Neural progenitor cell (in vitro differentiated cells): ENCODE measurements around the gene CAP2. TPM values are rescaled to one million over a fixed set of nuclear protein-coding genes. Genes with fewer than 3 reads are reported as not detected.

ENCODE experiments used
- DNase-seq: peaks from one replicate; pipeline ENCODE4 v3.0.0-alpha.2; 2016; ENCODE audit warnings: low spot score
- H2AFZ ChIP-seq: fragments of 200-600 bp; sonication (generic); replicated peaks from 2 replicates; pipeline ENCODE4 v1.6.1; 2016; ENCODE audit warnings: antibody characterized with exemption
- H3F3A ChIP-seq: fragments of 200-600 bp; sonication (generic); 2 replicates; pipeline ENCODE4 v1.6.1; 2016; ENCODE audit warnings: antibody characterized with exemption, low read depth
- H3K27ac ChIP-seq: fragments of 200-600 bp; sonication (generic); 2 replicates; pipeline ENCODE4 v1.5.1; 2016; ENCODE audit warnings: mild to moderate bottlenecking
- H3K27me3 ChIP-seq: fragments of 200-600 bp; sonication (generic); 2 replicates; pipeline ENCODE4 v1.6.1; 2016; ENCODE audit warnings: mild to moderate bottlenecking, moderate library complexity
- H3K36me3 ChIP-seq: fragments of 200-600 bp; sonication (generic); 2 replicates; pipeline ENCODE4 v1.5.1; 2016
- H3K4me1 ChIP-seq: fragments of 200-600 bp; sonication (generic); 2 replicates; pipeline ENCODE4 v1.6.1; 2016; ENCODE audit warnings: mixed run types
- H3K4me2 ChIP-seq: fragments of 200-600 bp; sonication (generic); 2 replicates; pipeline ENCODE4 v1.6.1; 2016
- H3K4me3 ChIP-seq: fragments of 200-600 bp; sonication (generic); 2 replicates; pipeline ENCODE4 v1.5.1; 2016
- H3K79me2 ChIP-seq: fragments of 200-600 bp; sonication (generic); 2 replicates; pipeline ENCODE4 v1.6.1; 2016; ENCODE audit warnings: low read depth
- H3K9ac ChIP-seq: fragments of 200-600 bp; sonication (generic); 2 replicates; pipeline ENCODE4 v1.6.1; 2016
- H3K9me3 ChIP-seq: fragments of 200-600 bp; sonication (generic); 2 replicates; pipeline ENCODE4 v1.5.1; 2016; ENCODE audit warnings: low read depth
- H4K20me1 ChIP-seq: fragments of 200-600 bp; sonication (generic); 2 replicates; pipeline ENCODE4 v1.6.1; 2016; ENCODE audit warnings: low read depth
- H3K27ac Mint-ChIP-seq: 3 replicates; pipeline ENCODE4 v1.8.0; 2021; ENCODE audit warnings: mixed read lengths
- H3K27me3 Mint-ChIP-seq: 2 replicates; pipeline ENCODE4 v1.8.0; 2022; ENCODE audit warnings: low read depth, mild to moderate bottlenecking, inconsistent platforms, moderate library complexity, mixed read lengths; ENCODE audit not compliant: insufficient read depth
- H3K36me3 Mint-ChIP-seq: 3 replicates; pipeline ENCODE4 v1.8.0; 2021; ENCODE audit warnings: mixed read lengths
- H3K4me1 Mint-ChIP-seq: 3 replicates; pipeline ENCODE4 v1.8.0; 2021; ENCODE audit warnings: mixed read lengths
- H3K4me3 Mint-ChIP-seq: 3 replicates; pipeline ENCODE4 v1.8.0; 2021; ENCODE audit warnings: mild to moderate bottlenecking, moderate library complexity, mixed read lengths
- H3K9me3 Mint-ChIP-seq: 3 replicates; pipeline ENCODE4 v1.8.0; 2020; ENCODE audit warnings: mixed read lengths
- EZH2 ChIP-seq: fragments of 200-600 bp; sonication (generic); IDR thresholded peaks from 2 replicates; pipeline ENCODE4 v1.6.1; 2017; ENCODE audit warnings: antibody characterized with exemption, mild to moderate bottlenecking, moderate library complexity
- EZH2phosphoT487 ChIP-seq: fragments of 200-600 bp; sonication (generic); IDR thresholded peaks from 2 replicates; pipeline ENCODE4 v1.6.1; 2017; ENCODE audit warnings: antibody characterized with exemption
- total RNA-seq: library from RNA; depleted of rRNA; stranded (reverse); fragments of >200 nt; gene quantifications from 2 replicates; pipeline ENCODE4 v1.2.3, GENCODE V29; 2015; ENCODE audit warnings: low replicate concordance
- TF ChIP-seq, protein P1 (sequence below): fragments of 200-600 bp; sonication (generic); IDR thresholded peaks from 2 replicates; pipeline ENCODE4 v1.5.1; 2017; ENCODE audit warnings: antibody characterized with exemption, mild to moderate bottlenecking

The CAP2 gene
- total RNA-seq, 1 donor from 2014 or later, result 27.4 TPM

- no peaks in the 10 kb centered on the region for H3K9me3 ChIP-seq
- Mint-ChIP-seq H3K27me3 (no peaks in the 10 kb centered on the region), H3K9me3 (peaks cover 4% of the 10 kb centered on the region), H3K4me3 (no peak overlapping the region), H3K36me3 (no peaks in the 10 kb centered on the region), H3K4me1 (no peaks in the 10 kb centered on the region), H3K27ac (no peak overlapping the region)
- H3K4me3 ChIP-seq, result no peak overlapping the region
- H2AFZ ChIP-seq, result no peak overlapping the region
- no peaks in the 10 kb centered on the region for H3K27me3 ChIP-seq
- no peak overlapping the region for H3K4me2 ChIP-seq
- no peaks in the 10 kb centered on the region for H3K79me2 ChIP-seq
- no peak overlapping the region for H3K27ac ChIP-seq
- H4K20me1 ChIP-seq, result no peaks in the 10 kb centered on the region
- H3K4me1 ChIP-seq, result no peaks in the 10 kb centered on the region
- TF ChIP-seq EZH2phosphoT487 (no peak), EZH2 (no peak)
- TF ChIP-seq, protein P1, sequence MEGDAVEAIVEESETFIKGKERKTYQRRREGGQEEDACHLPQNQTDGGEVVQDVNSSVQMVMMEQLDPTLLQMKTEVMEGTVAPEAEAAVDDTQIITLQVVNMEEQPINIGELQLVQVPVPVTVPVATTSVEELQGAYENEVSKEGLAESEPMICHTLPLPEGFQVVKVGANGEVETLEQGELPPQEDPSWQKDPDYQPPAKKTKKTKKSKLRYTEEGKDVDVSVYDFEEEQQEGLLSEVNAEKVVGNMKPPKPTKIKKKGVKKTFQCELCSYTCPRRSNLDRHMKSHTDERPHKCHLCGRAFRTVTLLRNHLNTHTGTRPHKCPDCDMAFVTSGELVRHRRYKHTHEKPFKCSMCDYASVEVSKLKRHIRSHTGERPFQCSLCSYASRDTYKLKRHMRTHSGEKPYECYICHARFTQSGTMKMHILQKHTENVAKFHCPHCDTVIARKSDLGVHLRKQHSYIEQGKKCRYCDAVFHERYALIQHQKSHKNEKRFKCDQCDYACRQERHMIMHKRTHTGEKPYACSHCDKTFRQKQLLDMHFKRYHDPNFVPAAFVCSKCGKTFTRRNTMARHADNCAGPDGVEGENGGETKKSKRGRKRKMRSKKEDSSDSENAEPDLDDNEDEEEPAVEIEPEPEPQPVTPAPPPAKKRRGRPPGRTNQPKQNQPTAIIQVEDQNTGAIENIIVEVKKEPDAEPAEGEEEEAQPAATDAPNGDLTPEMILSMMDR, result no peak
- H3F3A ChIP-seq, result no peaks in the 10 kb centered on the region
- H3K36me3 ChIP-seq, result no peaks in the 10 kb centered on the region
- H3K9ac ChIP-seq, result no peak overlapping the region
- DNase-seq, result no peak
Observed at GRCh38 chr6:17361013-17361412, 32.4 kb upstream of the CAP2 start.

DNA sequence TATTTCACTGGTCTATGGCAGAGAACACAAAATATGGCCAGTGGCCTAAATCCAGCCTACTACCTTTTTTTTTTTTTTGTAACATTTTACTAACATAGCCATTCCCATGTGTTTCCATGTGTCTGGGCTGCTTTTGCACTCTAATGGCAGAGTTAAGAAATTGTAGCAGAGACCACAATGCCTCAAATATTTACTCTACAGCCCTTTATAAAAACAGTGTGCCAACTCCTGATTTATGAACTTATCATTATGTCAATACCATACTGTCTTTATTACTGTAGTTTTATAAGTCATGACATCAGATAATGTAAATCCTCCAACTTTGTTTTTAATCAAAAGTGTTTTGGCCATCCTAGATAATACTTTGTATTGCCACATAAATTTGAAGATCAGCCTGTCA, 27.4 kb upstream of the CAP2 start:
- Histone ChIP-seq H3K36me3 (peaks cover 3% of the 10 kb centered on the region), H2AFZ (no peak overlapping the region), H3K4me1 (no peaks in the 10 kb centered on the region), H3K79me2 (no peaks in the 10 kb centered on the region), H3F3A (no peaks in the 10 kb centered on the region), H3K27ac (no peak overlapping the region), H3K9me3 (no peaks in the 10 kb centered on the region), H3K4me2 (no peak overlapping the region), H3K9ac (no peak overlapping the region), H3K27me3 (no peaks in the 10 kb centered on the region), H3K4me3 (no peak overlapping the region), H4K20me1 (no peaks in the 10 kb centered on the region)
- Mint-ChIP-seq H3K4me3 (no peak overlapping the region), H3K4me1 (no peaks in the 10 kb centered on the region), H3K27ac (no peak overlapping the region), H3K9me3 (peaks cover 16% of the 10 kb centered on the region), H3K36me3 (peaks cover 2% of the 10 kb centered on the region), H3K27me3 (no peaks in the 10 kb centered on the region)
- DNase-seq, result no peak
- TF ChIP-seq EZH2, result no peak
- TF ChIP-seq, protein P1, result no peak
- no peak for TF ChIP-seq EZH2phosphoT487

- no peaks in the 10 kb centered on the region for H3K79me2 ChIP-seq
- Mint-ChIP-seq H3K27ac (no peak overlapping the region), H3K4me3 (no peak overlapping the region), H3K27me3 (no peaks in the 10 kb centered on the region), H3K36me3 (peaks cover 2% of the 10 kb centered on the region), H3K9me3 (peaks cover 16% of the 10 kb centered on the region), H3K4me1 (no peaks in the 10 kb centered on the region)
- H3K4me1 ChIP-seq, result no peaks in the 10 kb centered on the region
- H3K9me3 ChIP-seq, result no peaks in the 10 kb centered on the region
- H3K36me3 ChIP-seq, result peaks cover 3% of the 10 kb centered on the region
- no peak overlapping the region for H2AFZ ChIP-seq
- H3K4me2 ChIP-seq, result no peak overlapping the region
- TF ChIP-seq EZH2 (no peak), EZH2phosphoT487 (no peak)
- TF ChIP-seq, protein P1, result no peak
- no peaks in the 10 kb centered on the region for H3K27me3 ChIP-seq
- no peak for DNase-seq
- H4K20me1 ChIP-seq, result no peaks in the 10 kb centered on the region
- no peak overlapping the region for H3K27ac ChIP-seq
- H3K4me3 ChIP-seq, result no peak overlapping the region
- no peaks in the 10 kb centered on the region for H3F3A ChIP-seq
- no peak overlapping the region for H3K9ac ChIP-seq
Observed at GRCh38 chr6:17367868-17368267, 25.5 kb upstream of the CAP2 start.
